HG03571 (cell line): ENCODE data around the gene SORCS2.

Experiments used
- ATAC-seq: cut with Tn5 transposase; IDR thresholded peaks from one replicate; pipeline ENCODE4 v1.9.1; 2021; ENCODE audit not compliant: unreplicated experiment

SORCS2 gene

DNA sequence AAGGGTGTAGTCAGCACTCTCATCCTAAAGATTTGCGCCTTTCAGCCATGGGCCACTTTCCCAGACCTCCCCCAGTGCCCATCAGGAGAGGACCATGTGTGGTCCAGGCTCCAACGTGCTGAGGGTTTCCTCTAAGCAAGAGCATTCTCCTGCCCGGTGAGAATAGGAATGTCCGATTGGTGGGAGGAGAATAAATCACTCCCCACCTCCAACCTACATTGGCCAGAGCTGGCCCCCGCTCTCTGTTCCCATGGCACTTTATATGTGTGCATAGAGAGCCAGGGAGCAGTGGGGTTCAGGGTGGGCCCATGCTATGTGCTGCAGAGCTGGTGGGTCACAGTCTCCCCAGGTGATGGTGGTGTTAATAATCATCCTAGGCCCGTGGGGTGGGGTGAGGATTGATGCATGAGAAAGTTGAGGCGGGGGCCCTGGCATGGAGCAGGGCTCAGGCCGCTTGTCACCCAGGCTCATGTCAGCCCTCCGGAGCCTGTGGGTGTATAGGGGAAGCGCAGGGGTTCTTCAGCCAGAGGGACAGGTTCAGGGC, 6.8 kb upstream of the SORCS2 start:
- no peak for ATAC-seq

DNA sequence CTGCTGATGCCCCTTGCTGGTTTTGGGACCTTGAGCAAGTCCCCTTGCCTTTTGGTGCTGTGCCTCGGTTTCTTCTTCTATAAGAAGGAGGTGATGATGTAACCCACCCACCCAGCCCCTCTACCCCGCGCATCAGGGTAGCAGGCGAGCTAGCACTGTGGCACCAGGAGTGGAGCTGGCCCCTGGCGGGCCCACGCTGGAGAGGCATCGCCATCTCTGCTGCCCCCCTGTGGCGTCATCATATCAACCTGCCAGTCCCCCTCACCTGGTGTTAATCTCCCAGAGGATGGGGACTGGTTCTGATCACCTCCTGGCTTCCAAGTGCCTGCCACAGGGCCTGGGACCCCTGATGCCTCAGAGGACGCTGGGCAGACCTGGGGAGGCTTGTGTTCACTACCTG, 6.3 kb upstream of the SORCS2 start:
- no peak for ATAC-seq

DNA sequence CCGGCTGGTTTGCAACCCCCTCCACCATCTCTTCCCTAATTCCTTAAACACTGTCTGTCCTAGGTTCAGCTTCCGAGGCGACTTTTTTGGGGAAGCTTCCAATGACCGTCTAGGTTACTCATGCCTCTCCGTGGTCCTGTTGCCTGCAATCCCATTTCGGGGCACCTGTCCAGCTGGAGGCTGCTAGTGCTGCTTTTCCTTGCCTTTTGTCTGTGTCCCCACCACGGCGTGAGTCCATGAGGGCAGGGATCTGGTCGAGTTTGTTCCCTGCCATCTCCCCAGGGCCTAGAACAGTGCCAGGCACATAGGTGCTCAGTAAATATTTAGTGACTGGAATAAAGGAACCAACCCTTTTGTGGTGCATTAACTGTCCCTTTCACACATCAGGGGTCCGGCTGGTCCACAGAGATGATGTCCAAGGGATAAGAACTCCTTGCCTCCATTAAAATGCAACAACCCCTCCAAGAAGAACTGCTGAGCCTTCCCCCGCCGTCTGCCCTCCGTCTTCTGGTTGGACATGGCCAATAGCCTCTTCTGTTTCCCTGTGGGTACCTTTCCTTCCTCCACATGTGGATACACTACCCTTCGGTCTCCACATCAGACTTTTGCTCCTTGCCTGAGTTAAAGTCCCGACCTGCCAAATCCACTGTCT, 5.7 kb upstream of the SORCS2 start:
- no peak for ATAC-seq

DNA sequence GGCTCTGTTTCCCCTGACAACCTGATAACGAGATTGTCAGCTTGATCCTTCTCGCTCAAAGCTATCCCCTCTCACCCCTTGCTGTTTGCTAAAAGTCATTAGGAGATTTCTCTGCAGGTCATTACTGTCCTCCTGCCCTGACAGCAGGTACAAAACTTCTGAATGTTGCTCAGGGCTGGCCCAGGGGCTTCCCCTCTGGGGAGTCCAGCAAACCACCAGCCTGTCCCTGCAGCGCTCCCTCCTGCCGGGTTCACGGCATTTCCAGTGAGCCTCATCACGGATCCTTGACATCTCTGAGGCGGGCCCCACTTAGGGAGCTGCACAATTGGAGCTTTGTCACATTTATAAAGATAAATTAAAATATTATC, 5.2 kb upstream of the SORCS2 start:
- ATAC-seq = no peak

DNA sequence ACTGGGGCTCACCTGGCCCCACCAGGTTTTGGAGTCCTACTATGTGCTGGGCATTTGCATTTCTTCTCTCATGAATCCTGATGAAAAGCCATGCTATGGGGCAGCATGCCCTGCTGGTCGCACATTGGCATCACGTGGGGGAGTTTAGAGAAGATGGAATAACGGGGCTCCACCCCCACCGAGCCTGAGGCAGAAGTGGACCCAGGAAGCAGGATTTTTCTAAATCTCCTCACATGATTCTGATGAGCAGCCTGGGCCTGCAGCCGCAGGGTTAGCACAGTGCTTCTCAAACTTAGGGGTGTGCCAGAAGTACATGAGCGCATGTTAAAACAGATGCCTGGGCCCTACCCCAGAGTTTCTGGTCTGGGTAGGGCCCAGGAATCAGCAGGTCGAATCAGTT, 4.6 kb upstream of the SORCS2 start:
- ATAC-seq = no peak

DNA sequence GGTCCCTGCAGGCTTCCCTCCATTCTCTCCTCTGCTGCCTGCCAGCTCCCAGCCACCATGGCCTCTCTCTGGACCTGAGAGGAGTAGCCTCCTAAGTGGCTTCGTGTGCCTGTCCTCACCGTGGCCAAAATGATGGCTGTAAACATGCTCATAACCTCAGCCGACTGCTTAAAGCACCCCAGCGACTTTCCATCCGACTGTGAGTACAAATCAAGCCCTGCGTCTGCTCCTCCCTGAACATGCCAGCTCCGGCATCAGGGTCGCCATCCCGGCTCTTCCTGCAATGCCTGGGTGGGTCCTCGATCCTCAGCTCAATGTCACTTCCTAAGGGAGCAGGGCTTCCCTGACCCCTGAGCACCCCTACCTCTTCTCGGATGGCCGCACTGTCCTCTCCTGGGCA, 3.3 kb upstream of the SORCS2 start:
- ATAC-seq = no peak

DNA sequence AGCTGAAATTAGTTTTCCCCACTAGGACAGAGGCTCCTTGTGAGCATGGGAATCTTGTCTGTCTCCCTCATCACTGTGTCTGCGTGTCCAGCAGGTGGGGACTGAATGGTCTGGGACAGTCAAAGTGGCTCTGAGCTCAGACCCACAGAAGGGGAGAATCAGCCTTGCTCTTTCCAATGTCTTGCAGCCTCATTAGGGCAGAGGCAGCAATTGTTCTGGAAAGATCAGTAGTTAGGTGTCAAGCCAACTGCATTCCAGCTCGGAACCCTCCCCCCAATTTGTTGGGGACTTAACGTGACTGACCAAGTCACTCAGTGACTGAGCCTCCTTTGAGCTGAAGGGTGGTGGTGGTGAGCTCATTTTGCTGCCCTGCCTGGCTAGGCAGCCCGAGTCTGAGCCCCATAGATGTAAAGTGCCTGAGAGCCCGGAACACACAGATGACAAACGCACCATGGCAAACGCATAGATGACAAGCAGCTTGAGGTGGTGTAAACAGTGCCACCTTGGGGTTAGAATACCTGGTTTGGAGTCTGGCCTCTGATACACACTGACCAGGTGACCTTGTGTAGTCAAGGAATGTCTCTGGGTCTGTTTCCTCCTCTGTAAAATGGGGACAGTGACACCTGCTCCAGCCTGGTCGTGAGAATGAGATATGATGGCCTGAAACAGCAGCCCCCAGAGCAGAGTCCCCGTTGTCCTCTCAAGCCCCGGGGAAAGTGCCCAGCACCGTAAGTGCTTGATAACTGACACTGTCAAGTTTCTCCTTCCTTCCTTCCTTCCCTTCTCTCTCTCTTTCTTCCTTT, 2.7 kb upstream of the SORCS2 start:
- no peak for ATAC-seq

DNA sequence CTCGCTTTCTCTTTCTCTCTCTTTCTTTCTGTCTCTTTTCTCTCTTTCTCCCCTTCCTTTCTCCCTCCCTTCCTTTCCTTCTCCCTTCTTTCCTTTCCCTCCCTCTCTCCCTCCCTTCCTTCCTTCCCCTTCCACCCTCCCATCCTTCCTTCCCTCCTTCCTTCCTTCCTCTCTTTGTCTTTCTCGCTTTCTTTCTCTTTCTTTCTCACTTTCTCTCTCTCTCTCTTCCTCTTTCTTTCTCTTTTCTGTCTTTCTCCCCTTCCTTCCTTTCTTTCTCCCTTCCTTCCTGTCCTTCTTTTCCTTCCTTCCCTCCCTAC, 2.1 kb upstream of the SORCS2 start:
- ATAC-seq = no peak

DNA sequence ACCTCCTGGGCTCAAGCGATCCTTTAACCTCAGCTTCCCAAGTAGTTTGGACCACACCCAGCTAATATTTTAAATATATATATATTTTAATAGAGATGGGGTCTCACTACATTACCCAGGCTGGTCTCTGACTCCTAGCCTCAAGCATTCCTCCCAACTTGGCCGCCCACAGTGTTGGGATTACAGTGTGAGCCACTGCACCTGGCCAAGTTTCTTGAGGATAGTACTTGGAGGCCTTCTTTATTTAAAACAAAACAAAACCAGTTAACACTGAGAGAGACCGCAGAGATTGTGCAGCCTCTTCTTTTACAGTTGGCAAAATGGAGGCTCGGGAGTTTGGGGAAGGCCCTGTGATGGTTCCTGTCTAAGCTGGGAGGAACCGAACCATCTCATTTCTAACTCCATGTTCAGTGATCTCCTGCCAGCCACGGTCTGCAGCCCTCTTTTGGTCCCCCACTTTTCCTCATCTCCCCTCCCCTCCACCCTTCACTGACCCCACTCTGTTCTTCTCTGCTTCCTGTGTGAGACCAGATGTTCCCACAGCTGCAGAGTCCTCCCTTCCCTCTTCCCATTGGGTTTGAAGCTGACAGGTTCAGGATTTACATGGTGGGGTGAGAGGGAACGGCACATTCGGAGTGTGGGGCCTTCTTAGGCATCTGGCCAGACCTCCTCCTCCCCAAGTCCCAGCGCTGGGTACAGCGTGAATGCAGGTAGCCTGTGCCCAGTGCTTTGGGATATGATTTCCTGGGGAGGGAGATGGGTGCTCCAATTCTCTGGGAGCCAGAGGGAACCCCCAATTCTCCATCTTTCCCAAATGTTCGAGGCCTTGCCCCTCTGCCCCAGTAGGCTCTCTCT, 1.4 kb upstream of the SORCS2 start:
- no peak for ATAC-seq

DNA sequence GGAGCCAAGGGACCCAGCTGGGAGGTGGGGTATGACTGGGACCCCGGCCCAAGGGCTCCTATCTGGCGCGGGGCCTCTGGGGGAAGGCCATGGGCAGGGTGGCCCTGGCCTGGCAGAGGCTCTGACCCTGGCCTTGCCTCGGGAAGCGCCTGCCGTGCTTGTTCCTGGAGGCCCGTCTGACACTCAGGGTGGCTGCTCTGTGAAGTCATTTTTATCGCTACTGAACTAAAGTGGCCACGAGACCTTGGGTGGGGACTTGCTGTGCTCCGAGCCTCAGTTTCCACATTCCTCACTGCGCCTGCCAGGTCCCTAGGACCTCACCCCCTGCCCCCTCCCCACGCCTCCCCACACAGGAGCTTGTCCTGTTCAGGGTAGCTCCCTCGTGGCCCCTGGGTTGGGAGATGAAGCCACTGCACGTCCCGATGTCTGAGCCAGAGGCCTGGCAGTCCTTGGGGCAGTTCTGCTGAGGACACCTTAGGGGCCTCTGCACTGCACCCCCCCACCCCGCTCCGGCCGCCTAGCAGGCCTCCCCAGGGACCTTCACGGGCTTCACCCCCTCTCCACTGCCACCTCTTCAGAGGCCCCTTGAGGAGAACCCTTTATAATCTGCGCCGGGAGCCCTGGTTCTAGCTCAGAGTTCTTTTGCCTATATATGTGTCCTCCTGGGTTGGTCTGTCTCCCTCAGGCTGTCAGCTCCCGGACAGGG, 639 bp upstream of the SORCS2 start:
- no peak for ATAC-seq

DNA sequence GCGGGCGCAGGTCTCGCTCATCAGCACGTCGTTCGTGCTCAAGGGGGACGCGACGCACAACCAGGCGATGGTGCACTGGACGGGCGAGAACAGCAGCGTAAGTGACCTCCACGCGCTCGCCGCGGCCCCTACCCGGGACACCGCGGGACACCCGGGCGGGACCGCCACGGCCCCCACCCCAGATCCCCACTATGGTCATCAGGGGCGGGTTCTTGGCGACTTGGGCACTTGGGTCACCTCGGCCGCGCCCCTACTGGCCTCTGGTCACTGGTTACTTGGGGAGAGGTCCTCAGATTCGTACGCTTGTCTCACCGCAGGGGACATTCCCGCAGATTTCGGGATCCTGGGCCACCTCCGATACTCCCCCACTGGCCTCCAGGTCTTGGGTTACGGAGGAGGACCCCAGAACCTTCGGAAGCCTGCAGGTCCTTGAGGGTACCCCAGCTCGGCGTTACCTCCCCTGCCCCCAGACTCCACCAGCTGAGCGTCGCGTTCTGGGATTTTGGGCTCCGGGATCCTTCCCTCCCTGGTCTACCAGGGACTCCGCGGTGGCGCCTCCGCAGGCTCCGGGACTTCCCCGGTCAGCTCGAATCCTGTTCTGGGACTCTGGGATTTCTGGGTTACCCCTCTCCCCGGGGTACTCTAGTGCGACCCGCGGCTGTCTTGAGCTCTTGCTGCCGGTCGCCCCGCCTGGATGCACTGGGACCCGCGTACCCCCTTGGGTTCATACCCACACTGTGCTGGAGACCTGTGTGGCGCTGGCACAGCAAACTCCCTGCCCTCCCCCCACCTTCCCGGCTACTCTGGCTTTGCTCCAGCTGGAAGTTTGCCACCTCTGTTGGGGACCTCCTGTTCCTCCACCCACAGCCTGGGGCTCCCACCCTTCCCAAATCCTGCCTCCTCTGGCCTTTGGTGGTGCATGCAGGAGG, 956 bp downstream of the SORCS2 start:
- ATAC-seq = no peak

DNA sequence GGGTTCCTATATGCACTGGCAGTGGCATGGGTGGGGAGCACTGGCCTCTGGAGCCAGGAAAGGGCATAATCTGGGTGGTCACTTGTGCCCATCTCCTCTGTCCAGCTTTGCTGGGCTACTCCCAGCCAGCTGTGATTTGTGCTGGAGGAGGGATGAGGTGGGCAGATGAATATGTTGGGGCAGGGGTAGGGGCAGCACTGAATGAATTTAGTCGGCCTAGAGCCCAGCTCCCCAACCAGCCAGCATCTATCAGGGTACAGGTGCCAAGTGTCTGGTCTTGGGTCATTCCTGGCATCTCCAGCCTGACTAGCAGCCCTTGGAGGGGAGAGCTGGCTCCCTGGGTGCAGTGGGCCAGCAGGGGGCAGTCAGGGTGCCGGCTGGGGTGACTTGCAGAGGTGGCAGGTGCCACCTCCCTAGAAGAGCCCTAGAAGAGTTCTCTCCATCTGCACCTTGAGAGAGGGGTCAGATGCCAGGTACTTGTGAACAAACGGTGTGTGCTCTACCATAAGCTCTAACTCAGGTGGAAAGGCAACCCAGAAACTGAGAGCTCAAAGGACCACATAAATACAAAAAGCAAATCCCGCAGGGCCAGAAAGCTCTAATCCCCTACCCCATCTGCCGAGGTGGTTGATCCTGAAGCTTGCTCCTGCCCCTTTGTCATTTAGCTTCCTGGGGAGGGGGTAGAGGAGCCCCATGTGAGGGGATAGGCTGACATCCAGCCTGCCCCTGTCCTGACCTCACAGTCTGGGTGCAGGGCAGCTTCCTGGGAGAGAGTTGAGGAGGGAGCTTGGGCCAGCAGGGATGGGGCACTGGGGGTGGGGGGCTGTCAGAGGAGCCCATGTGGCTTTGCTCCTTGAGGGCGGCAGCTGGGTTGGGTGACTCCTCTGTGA, 2.2 kb downstream of the SORCS2 start:
- no peak for ATAC-seq

DNA sequence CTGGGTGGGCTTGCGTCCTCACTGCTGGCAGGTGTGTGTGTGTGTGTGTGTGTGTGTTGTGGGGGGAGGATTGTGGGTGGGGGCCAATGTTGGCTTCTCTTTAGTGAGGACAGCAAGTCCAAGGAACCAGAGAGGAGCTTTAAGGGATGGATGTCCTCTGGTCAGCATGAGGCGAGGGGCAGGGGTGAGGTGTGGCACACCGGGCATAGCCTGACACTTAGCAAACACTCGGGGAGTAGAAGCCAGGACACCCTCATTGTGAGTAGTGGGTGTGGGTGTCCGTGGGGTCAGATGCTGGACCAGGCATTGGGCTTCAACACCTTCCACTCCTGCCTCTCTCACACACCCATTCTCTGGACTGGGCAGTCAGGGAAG, 2.8 kb downstream of the SORCS2 start:
- no peak for ATAC-seq

DNA sequence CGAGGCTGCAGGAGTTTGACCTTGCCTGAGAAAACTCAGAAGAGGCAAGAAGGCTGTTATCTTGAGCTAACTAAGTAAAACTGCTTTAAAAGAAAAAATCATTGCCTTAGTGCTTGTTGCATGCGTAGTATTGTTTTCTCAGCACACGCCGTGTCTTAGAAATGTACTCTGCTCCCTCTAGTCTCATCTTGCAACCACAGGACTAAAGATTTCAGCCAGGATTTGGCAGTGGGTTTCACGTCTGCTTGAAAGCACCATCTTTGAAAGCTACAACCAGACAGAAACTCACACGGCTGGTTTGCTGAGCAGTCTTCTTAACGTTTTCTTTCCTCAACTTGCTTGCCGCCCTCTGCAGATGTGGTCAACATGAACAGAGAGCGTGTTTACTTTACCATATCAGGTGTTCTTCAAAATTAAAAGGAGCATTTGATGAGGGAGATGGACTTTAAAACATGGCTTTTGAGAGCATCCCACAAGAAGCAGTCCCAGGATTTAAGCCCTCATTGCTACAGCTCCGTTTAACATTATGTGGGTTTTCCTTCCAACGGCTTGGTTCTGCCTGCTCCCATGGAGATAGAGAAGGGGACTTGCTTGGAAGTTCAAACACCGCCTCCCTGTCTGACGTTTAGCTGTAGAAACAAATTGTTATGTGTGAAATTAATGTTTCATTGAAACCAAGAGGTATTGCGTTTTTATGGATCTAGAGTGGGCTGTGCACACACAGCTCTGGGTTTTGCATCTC, 3.4 kb downstream of the SORCS2 start:
- no peak for ATAC-seq

DNA sequence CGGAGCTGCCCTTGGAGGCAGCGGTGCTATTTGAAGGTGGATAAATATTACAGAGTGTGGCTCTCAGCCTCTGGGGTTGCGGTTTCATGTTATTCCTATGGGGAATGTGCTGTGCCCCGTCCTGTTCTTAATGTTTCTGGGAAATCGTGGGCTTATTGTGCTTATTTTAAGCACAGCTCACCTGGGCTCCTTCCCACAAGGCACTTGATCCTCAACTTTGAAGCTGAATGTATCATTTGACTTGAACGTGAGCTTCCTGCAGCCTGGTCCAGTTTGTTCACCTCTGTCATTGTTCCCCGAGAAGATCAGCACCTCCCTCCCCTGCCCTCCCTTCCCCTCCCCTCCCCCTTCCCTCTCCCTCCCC, 3.9 kb downstream of the SORCS2 start:
- ATAC-seq = no peak

DNA sequence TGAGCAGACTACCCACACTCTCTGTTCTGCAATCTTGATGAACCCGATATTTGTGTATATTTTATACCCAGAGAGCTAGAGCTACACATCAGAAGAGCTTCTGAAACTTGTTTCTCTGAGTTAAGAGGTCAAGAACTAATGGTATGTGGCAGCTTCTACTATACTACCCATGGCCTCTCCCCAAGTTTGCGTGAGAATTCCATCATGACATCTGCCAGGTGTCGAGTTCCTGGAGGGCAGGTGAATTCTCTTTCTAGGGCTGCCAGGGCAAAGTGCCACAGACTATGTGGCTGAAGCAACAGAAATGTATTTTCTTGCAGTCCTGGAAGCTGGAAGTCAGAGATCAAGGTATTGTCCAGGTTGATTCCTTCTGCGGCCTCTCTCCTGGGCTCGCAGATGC, 4.4 kb downstream of the SORCS2 start:
- no peak for ATAC-seq

DNA sequence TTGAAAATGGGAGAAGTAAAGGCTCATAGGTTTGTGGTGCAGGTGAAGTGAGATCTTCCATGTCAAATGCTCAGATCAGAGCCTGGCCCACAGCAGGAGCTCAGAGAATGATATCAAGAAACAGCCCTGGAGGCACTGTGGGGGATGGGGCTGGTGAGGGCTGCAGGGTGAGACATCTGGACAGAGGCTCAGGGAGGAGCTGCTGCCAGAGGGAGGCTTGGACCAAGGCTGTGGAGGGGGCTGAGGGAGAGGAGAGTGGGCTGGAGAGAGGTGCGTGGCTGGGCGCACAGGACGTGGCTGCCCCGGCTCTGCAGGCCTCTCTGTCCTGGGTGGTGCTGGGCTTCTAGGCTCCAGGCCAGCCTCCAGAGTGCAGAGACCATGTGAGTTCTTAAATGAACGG, 5.6 kb downstream of the SORCS2 start:
- no peak for ATAC-seq

DNA sequence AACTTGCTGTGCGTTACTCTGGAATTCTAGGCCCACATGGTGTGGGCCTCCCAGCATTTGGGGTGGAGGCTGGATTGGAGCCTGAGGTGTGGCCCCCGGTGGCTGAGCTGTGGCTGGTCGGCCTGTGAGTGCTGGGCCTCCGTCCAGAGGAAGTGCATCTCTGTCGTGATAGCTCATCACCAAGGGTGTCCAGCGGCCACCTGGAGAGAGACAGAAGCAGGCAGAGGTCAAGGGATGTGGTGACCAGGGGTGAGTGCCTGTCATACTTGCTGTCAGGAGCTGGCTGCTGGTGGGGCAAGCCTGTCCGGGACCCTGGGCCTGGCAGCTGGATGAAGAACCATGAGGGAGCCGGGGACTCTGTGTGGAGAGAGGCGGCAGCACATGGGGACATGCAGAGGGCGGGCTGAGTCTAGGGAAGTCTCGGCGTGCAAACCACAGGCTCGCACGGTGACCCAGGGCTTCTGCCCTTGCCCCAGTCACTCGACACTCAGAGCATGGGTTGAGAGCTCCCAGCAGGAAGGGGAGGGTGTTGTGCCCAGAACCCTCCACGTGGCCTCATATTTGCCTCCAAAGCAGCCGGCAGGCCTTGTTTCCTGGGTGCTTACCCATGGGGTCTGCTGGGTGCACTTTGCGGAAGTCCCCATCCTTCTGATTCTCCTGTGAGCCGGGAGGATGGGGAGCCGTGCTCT, 6.2 kb downstream of the SORCS2 start:
- no peak for ATAC-seq
